ENCODE data around the gene NATD1.

- no peak for TF ChIP-seq EZH2 (IDR thresholded peaks at IDR 0.05; ENCODE audit: insufficient read depth, low read length)
- TF ChIP-seq, protein P1, sequence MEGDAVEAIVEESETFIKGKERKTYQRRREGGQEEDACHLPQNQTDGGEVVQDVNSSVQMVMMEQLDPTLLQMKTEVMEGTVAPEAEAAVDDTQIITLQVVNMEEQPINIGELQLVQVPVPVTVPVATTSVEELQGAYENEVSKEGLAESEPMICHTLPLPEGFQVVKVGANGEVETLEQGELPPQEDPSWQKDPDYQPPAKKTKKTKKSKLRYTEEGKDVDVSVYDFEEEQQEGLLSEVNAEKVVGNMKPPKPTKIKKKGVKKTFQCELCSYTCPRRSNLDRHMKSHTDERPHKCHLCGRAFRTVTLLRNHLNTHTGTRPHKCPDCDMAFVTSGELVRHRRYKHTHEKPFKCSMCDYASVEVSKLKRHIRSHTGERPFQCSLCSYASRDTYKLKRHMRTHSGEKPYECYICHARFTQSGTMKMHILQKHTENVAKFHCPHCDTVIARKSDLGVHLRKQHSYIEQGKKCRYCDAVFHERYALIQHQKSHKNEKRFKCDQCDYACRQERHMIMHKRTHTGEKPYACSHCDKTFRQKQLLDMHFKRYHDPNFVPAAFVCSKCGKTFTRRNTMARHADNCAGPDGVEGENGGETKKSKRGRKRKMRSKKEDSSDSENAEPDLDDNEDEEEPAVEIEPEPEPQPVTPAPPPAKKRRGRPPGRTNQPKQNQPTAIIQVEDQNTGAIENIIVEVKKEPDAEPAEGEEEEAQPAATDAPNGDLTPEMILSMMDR (IDR thresholded peaks at IDR 0.05; ENCODE audit: insufficient read depth, low read depth, low read length) = no peak
Observed at GRCh38 chr17:21201298-21201595, 52.0 kb downstream of the NATD1 start.
